UCSD-AML1 (cell line): ENCODE results near the gene P2RY2.
A peak's percentile ranks its signal among the peaks of the same experiment; 100 is the strongest.
"Not testable (repeated sequence)": the region's sequence is repeated elsewhere in the genome, so short reads cannot be mapped to it uniquely, and the experiment has no call there.

Experiments
- DNase-seq: peaks from one replicate; lab custom pipeline; 2025; ENCODE audit not compliant: unreplicated experiment; lab: John Stamatoyannopoulos, UW

The P2RY2 gene

GRCh38 chr11:73265853-73266645 is 48.0 kb downstream of the P2RY2 start:
- DNase-seq = no peak

GRCh38 chr11:73266646-73267020 is 48.6 kb downstream of the P2RY2 start:
- no peak for DNase-seq

DNA sequence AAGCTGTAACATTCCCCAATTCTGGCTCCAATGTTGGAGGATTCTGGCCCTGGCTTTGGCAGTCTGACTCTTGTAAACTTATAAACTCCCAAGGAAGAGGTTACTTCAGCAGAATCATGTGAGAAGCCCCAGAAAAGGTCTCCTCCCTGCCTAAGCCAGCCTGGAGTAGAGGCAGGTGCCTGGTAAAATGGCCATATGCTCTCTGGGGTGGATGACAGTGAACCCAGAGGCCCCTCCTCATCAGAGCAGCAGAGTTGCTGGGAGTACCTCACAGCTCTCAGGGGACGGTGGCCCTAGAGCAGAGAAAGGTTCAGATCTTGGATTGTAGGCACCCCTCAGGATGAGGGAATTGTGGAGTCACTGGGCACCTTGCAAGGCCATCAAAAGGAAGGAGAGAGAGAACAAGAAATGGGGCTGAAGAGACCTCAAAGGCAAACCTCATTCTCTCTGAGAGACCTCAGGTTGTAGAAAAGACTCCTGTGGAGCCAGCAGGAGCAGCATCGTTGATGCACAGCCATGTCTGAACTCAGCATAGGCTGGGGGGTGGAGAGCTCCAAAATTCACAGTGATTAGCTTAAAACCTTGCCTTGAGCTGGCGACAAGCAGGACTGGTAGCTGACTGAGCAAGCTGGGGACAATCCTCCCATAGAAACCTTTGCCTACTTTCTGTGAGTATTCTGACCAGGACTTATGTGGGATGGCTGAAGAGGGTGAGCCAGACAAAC is 49.2 kb downstream of the P2RY2 start:
- DNase-seq = no peak

DNA sequence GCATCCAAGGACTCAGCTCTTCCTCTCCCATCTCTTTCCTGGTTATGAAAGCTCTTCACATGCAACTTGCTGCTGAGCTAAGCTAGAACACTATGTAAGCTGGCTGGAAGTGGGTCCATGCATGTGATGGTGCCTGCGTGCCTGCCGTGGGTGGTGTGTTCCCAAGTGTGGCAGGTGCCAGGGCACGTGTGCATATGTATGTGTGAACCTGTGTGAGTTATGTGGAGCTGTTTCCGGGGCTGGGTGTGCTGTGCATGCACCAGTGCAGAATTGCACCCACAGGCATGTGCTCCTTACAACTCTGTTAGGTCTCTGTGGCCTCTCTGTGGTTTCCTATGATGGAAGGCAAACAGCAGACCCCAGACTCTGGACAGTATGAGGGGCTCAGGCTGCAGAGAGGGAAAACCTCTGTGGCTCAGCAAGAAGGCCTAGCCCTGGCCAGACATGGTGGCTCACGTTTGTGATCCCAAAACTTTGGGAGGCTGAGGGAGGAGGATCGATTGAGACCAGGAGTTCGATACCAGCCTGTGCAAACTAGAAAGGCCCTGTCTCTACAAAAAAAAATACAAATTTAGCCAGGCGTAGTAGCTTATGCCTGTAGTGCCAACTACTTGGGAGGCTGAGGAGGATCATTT is 49.9 kb downstream of the P2RY2 start:
- DNase-seq = no peak

GRCh38 chr11:73268671-73269271 is 50.7 kb downstream of the P2RY2 start:
- no peak for DNase-seq

- DNase-seq = no peak
Measured at GRCh38 chr11:73269459-73270015, 51.5 kb downstream of the P2RY2 start.

DNA sequence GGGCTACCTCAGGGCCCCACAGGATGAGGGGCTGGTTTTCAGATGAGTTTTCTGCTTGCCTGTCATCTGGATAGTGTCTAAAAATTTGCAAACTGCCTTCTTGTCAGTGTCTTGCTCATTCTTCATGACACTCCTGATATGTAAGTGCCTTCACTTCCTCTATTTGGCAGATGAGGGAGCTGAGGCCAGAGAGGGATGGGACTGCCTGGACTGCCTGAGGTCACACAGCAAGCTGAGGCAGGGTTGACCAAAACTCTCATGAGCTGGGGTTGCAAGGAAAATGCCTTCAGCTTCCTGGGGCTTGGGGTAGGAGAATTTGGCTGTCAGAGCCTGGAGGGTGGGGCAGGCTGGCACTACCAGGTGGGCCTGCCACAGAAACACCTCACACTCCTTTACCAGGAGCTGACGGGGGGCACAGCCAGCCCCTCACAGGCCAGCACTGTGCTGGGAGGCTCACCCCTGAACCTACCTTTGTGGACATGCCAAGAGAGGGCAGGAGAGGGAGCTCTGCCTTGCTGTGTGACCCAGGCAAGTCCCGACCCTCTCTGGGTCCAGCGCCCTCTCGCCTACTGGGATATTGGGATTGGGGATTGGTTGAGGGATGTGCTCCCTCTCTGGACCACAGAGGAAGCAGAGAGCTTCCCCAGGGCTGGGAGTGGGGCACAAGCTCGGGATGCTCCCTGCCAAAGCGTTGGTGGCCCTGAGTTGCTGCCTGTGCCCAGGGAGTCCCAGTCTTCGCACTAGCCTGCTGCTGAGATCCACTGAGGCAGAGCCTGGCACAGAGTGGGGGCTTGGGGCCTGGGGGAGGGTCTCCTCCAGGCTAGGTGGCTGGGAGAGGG is 52.2 kb downstream of the P2RY2 start:
- no peak for DNase-seq

DNA sequence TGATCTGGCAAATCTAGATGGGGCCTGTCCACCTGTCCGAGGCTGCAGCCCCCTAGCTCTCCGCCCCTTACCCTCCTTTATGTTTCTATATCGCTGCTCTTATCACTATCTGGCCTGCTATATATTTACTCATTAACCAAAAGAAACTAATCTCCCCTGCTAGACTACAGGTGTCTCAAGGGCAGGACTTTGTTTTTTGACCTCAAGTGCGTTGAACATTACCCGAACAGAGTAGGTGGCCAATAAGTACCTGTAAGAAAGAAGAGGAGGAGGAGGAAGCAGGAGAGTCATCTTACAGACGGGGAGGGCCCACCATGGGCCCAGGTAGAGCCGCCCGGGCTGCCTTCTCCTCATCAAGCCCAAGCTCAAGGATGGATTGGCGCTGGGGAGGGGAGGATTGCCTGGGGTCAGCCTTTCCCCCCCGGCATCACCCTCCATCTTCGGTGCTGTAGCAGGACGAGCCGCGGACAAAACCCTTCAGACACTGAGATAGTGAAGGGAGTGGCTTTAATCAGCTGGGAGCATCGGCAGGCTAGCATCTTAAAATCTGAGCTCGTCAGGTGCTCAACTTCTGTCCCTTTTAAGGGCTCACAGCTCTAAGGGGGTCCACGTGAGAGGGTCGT is 52.9 kb downstream of the P2RY2 start:
- DNase-seq = no peak

- DNase-seq = not testable (repeated sequence)
Measured at GRCh38 chr11:73271478-73271865, 53.4 kb downstream of the P2RY2 start.

DNA sequence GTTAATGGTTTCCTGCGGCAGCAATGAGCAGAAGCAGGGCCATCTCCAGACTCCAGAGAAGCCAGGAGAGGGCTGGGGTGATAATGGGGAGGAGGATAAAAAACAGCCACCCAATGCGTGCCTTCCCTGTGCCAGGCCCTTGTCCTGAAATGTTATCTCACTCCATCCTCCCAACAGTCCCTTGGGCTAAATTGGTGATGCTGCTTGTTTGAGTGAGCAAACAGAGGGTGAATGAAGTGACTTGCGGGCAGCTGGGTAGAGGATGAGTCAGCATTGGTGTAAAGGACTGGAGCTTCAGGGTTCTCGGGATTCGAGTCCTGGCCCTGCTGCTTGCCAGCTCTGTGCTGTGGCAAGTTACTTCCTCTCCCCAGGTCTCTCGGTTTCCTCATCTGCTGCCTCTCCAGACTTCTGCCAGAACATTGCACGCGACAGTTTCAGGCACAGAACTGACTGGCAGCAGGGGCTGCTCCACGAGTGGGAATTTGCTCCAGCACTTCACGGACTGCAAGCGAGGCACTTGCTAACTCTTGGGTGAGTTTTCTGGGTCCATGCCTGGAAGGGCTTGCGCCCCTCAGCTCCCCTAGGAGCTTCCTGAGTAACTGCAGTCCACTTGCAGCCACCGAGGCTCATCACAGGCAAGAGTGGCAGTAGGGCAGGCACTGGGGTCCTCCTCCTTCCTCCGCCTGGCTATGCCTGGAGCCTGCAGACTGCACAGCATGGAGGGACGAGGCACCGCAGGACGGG is 54.0 kb downstream of the P2RY2 start, which contains the start of gene P2RY6:
TSS of gene P2RY6 (plus strand) at position 403 of the 744 bp plus-strand sequence. CDS start 24,181 bp downstream, outside the sequence.
- peak; percentile 75 for DNase-seq

DNA sequence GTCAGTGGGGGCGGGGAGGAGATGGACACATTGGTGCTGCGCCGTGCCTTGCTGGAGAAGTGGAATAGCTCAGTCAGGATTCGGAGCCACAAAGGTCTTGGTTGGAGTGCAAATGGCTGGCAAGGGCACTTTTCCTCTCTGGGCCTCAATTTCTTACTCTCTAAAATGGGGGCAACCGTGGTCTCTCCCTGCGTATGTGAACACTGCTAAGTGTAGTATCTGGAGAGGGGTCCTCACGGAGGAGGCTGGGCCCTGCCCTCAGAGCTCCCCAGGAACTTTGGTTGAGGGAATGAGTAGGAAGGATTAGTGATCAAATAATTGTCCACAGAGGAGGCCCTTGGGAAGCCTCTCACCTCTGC is 54.6 kb downstream of the P2RY2 start:
- DNase-seq = no peak

DNA sequence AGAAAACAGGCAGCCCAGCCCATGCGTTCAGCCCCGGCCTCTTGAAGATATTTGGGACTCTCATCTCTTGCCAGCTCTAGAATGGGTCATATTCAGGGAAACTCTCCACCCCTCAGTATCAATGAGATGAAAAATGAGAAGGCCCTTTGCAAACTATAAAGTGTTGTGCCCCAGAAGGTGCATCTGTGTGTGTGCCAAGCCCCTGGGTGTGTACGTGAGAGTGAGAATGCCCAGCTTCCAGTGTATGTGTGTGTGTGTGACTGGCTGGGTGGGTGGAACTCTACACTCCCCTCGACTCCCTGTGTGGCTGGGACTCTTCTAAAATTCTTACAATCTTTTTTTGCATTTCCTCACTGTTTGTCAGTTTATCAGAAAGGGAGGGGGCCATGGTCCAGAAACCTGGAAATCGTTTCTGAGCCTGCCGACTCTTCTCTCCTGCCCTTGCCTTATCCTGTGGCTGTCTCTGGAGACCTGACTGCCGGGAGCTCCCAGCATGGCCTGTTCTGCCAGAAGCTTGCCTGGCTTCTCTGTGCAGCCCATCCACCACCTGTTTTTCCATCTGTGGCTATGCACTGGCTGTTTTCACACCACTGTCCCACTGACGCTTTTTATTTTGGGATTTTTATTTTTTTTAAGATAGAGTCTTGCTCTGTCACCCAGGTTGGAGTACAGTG is 55.3 kb downstream of the P2RY2 start:
- DNase-seq = no peak

GRCh38 chr11:73274191-73274590 is 56.1 kb downstream of the P2RY2 start:
- DNase-seq = not testable (repeated sequence)

- peak; percentile 38 for DNase-seq
Measured at GRCh38 chr11:73274722-73275380, 56.8 kb downstream of the P2RY2 start.

- DNase-seq = no peak
Measured at GRCh38 chr11:73275381-73275750, 57.3 kb downstream of the P2RY2 start.

DNA sequence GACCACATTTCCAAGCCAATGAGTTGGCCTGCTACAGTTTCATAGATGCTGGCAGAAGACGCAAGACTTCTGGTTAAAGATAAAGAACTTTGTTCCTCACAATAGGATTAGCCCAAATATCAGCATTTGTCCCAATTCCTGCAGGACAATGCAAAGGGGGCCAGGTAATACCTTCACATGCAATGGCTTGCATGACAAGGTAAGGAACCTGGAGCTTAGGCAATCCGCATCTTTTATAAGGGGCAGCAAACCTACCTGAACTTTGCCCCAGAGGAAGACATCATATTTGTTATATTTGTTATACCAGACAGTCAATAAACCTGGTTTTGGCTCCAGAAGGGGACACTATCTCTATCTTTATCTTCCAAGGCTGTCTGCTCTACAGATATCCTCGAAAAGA is 59.4 kb downstream of the P2RY2 start:
- DNase-seq = no peak

DNA sequence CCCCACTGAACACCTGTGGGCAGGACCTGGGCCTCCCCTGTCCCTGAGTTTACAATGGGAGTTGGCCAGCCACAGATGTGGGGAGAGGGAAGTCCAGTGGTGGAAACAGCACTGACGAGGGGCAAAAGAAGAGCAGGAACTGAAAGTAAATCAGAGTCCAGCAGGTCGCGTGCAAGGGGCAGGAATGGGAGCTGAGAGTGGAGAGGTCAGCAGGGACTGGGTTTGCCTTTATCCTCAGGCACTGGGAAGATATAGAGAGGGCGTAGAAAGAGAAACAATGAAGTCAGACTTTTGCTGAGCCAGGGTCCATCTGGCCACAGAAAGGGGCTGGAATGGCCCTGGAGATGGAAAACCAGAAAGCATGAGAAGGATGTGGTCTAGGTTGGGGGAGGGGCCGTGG is 62.5 kb downstream of the P2RY2 start:
- DNase-seq = no peak

- DNase-seq = no peak
Measured at GRCh38 chr11:73281201-73281741, 63.2 kb downstream of the P2RY2 start.
